Neural cell (in vitro differentiated cells): ENCODE measurements around the gene MRPL24. TPM values are rescaled to one million over a fixed set of nuclear protein-coding genes. Genes with fewer than 3 reads are reported as not detected.

Source experiments
- H2AFZ ChIP-seq: fragments of 200-600, 300-800 bp; sonication (generic), shearing (Covaris generic); 2 replicates; pipeline ENCODE4 v1.6.0; 2014; ENCODE audit warnings: low read depth, mild to moderate bottlenecking, antibody characterized with exemption, low read length, moderate library complexity
- H3F3A ChIP-seq: fragments of 200-600 bp; shearing (Covaris generic); 2 replicates; pipeline ENCODE4 v1.6.1; 2016; ENCODE audit warnings: mild to moderate bottlenecking, moderate library complexity, mixed read lengths, antibody characterized with exemption, low read length; ENCODE audit not compliant: insufficient read depth, poor library complexity, severe bottlenecking
- H3K27ac ChIP-seq: fragments of 200-600, 300-800 bp; sonication (generic), shearing (Covaris generic); 2 replicates; pipeline ENCODE4 v1.5.1; 2014; ENCODE audit warnings: mild to moderate bottlenecking, low read length, moderate library complexity
- H3K27me3 ChIP-seq: fragments of 300-800, 200-600 bp; sonication (generic), shearing (Covaris generic); 2 replicates; pipeline ENCODE4 v1.6.0; 2014; ENCODE audit warnings: mild to moderate bottlenecking, low read depth, low read length, moderate library complexity; ENCODE audit not compliant: insufficient read depth
- H3K36me3 ChIP-seq: fragments of 300-800, 200-600 bp; sonication (generic), shearing (Covaris generic); 2 replicates; pipeline ENCODE4 v1.5.1; 2014; ENCODE audit warnings: mild to moderate bottlenecking, antibody characterized with exemption, low read length, moderate library complexity; ENCODE audit not compliant: insufficient read depth
- H3K4me2 ChIP-seq: fragments of 300-800, 200-600 bp; sonication (generic), shearing (Covaris generic); 2 replicates; pipeline ENCODE4 v1.6.0; 2014; ENCODE audit warnings: mild to moderate bottlenecking, low read length
- H3K4me3 ChIP-seq: fragments of 300-800, 200-600 bp; sonication (generic), shearing (Covaris generic); 2 replicates; pipeline ENCODE4 v1.5.1; 2014; ENCODE audit warnings: mild to moderate bottlenecking, low read length, moderate library complexity
- H3K79me2 ChIP-seq: fragments of 200-600 bp; shearing (Covaris generic); replicated peaks from 2 replicates; pipeline ENCODE4 v1.6.0; 2014; ENCODE audit warnings: mild to moderate bottlenecking, low read length, moderate library complexity; ENCODE audit not compliant: insufficient read depth
- H3K9ac ChIP-seq: fragments of 300-800, 200-600 bp; sonication (generic), shearing (Covaris generic); 2 replicates; pipeline ENCODE4 v1.6.1; 2016; ENCODE audit warnings: mild to moderate bottlenecking, low read length, mixed read lengths
- H3K9me2 ChIP-seq: fragments of 200-600 bp; shearing (Covaris generic); 2 replicates; pipeline ENCODE4 v1.6.1; 2016; ENCODE audit warnings: mild to moderate bottlenecking, low read length, mixed read lengths; ENCODE audit not compliant: insufficient read depth
- H3K9me3 ChIP-seq: fragments of 200-600, 300-800 bp; sonication (generic), shearing (Covaris generic); 2 replicates; pipeline ENCODE4 v1.6.1; 2016; ENCODE audit warnings: mild to moderate bottlenecking, mixed run types, low read length, moderate library complexity, mixed read lengths
- H4K20me1 ChIP-seq: fragments of 200-600 bp; shearing (Covaris generic); 2 replicates; pipeline ENCODE4 v1.6.1; 2016; ENCODE audit warnings: mild to moderate bottlenecking, mixed run types; ENCODE audit not compliant: insufficient read depth
- CTCF ChIP-seq: fragments of 450-650 bp; IDR thresholded peaks from 2 replicates; pipeline ENCODE4 v1.5.1; 2014; ENCODE audit warnings: antibody characterized with exemption, mild to moderate bottlenecking, moderate library complexity; ENCODE audit not compliant: poor library complexity, severe bottlenecking
- EP300 ChIP-seq: fragments of 450-650 bp; conservative IDR thresholded peaks from 2 replicates; pipeline ENCODE4 v1.6.1; 2014; ENCODE audit warnings: antibody characterized with exemption, mild to moderate bottlenecking, moderate library complexity; ENCODE audit not compliant: poor library complexity, severe bottlenecking
- EZH2 ChIP-seq: fragments of 200-600, 300-800 bp; shearing (Covaris generic), sonication (generic); IDR thresholded peaks from 2 replicates; pipeline ENCODE4 v1.6.1; 2014; ENCODE audit warnings: antibody characterized with exemption, low read length, borderline replicate concordance, mild to moderate bottlenecking; ENCODE audit not compliant: insufficient read depth, poor library complexity, severe bottlenecking
- MXI1 ChIP-seq: fragments of 450-650 bp; conservative IDR thresholded peaks from 2 replicates; pipeline ENCODE4 v1.6.1; 2014; ENCODE audit warnings: antibody characterized with exemption, mild to moderate bottlenecking; ENCODE audit not compliant: poor library complexity, severe bottlenecking
- POLR2AphosphoS5 ChIP-seq: IDR thresholded peaks from 2 replicates; pipeline ENCODE4 v1.6.1; 2012
- RAD21 ChIP-seq: fragments of 450-650 bp; conservative IDR thresholded peaks from 2 replicates; pipeline ENCODE4 v1.6.1; 2014; ENCODE audit warnings: antibody characterized with exemption, mild to moderate bottlenecking, moderate library complexity
- REST ChIP-seq: IDR thresholded peaks from 2 replicates; pipeline ENCODE4 v1.6.1; 2012; ENCODE audit warnings: borderline replicate concordance
- SMC3 ChIP-seq: fragments of 450-650 bp; conservative IDR thresholded peaks from 2 replicates; pipeline ENCODE4 v1.6.1; 2014; ENCODE audit warnings: antibody characterized with exemption, mild to moderate bottlenecking, moderate library complexity; ENCODE audit not compliant: poor library complexity
- TAF1 ChIP-seq: IDR thresholded peaks from 2 replicates; pipeline ENCODE4 v1.6.1; 2012; ENCODE audit warnings: low read depth
- polyA plus RNA-seq: library from polyadenylated mRNA; depleted of rRNA; stranded (reverse); fragments of >200 nt; gene quantifications from 2 replicates; pipeline ENCODE4 v1.2.3, GENCODE V29; 2014

MRPL24 gene
- polyA plus RNA-seq, 1 donor from 2014 or later: 56.5 TPM

GRCh38 chr1:156709031-156709430, 31.9 kb downstream of the MRPL24 start:
- no peak for TF ChIP-seq CTCF
- no peak for TF ChIP-seq MXI1
- TF ChIP-seq SMC3: no peak
- no peak for TF ChIP-seq RAD21
- no peak for TF ChIP-seq EZH2
- TF ChIP-seq EP300: no peak
- TF ChIP-seq REST: no peak
- TF ChIP-seq POLR2AphosphoS5: no peak
- TF ChIP-seq TAF1: no peak
- Histone ChIP-seq H3K36me3 (no peaks in the 10 kb centered on the region), H3K27ac (no peak overlapping the region), H3K9ac (no peak overlapping the region), H3K27me3 (peaks cover 13% of the 10 kb centered on the region), H2AFZ (no peak overlapping the region), H3F3A (peaks cover 8% of the 10 kb centered on the region), H3K4me2 (no peak overlapping the region), H3K4me3 (no peak overlapping the region), H3K9me3 (no peaks in the 10 kb centered on the region), H3K9me2 (no peaks in the 10 kb centered on the region), H3K79me2 (no peaks in the 10 kb centered on the region), H4K20me1 (no peaks in the 10 kb centered on the region)

GRCh38 chr1:156708218-156708661, 32.6 kb downstream of the MRPL24 start:
- no peaks in the 10 kb centered on the region for H4K20me1 ChIP-seq
- H3K36me3 ChIP-seq: no peaks in the 10 kb centered on the region
- no peak overlapping the region for H3K4me2 ChIP-seq
- no peaks in the 10 kb centered on the region for H3K79me2 ChIP-seq
- peaks cover 15% of the 10 kb centered on the region for H3K27me3 ChIP-seq
- no peaks in the 10 kb centered on the region for H3K9me2 ChIP-seq
- no peak overlapping the region for H3K4me3 ChIP-seq
- H3K9ac ChIP-seq: no peak overlapping the region
- no peaks in the 10 kb centered on the region for H3K9me3 ChIP-seq
- peaks cover 8% of the 10 kb centered on the region for H3F3A ChIP-seq
- H2AFZ ChIP-seq: no peak overlapping the region
- no peak overlapping the region for H3K27ac ChIP-seq
- TF ChIP-seq EZH2 (no peak), POLR2AphosphoS5 (no peak)
